T-helper 1 cell (primary cell): ENCODE data around the gene ATIC.

ENCODE experiments used
- DNase-seq, 5 donors: peaks; one replicate each; pipeline ENCODE4 v3.0.0-alpha.2; 2012 to 2020
- total RNA-seq, 4 donors: gene quantifications; one replicate each; lab custom pipeline; 2026; lab: John Stamatoyannopoulos, UW

Gene ATIC
- total RNA-seq = 13.9 to 34.2 (median 20.7) reads per million in 4 donors

- DNase-seq = peak; percentile 76 to 94 (median 83)
Observed at GRCh38 chr2:215311625-215312396, at the start of gene ATIC. TSS of gene ATIC (plus strand) at chr2:215312059. CDS start at chr2:215312143, 84 bp downstream.

DNA sequence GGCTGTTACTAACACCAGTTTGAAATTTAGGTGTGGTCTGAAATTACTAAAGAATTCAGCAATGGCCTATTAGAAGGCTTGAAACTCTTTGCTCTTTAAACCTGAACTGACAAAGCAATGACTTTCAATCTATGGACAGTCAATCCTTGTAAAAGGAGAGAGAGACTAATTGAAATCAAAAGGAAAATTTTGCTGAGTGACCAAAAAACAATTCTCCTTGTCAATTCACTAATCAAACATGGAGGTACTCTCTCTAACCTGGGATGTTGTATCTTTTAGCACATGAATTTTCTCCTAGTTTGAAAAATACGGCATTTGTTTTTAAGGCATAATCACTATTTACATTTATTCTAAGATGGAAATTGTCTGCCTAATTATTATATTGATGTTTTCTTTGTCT is 49.6 kb upstream of the ATIC start:
- no peak for DNase-seq

- no peak for DNase-seq
Observed at GRCh38 chr2:215262741-215263362, 49.0 kb upstream of the ATIC start.

- DNase-seq = no peak
Observed at GRCh38 chr2:215264374-215264773, 47.5 kb upstream of the ATIC start.

- peak; percentile 12 to 46 (median 35) for DNase-seq
Observed at GRCh38 chr2:215269397-215270117, 42.3 kb upstream of the ATIC start.

GRCh38 chr2:215270118-215270451 is 41.8 kb upstream of the ATIC start:
- DNase-seq = no peak

GRCh38 chr2:215271446-215271845 is 40.4 kb upstream of the ATIC start:
- DNase-seq = no peak

DNA sequence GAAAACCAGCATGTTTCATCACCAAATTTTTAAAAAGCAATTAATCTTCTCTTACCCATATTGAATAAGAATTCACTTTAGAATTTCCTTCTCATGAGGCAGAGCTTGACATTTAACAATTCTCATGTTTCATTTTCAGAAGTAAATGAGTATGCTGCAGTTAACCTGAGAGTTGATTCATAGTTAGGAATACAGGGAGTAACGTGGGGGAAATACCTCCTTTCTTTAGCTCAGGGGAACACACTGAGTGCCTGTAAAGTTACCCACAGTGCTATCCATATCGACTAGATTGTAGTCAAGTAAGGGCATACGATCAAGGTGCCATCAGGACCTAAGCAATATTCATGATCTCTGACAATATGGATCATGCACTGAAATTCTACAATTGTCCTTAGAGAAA is 38.9 kb upstream of the ATIC start:
- no peak for DNase-seq

DNA sequence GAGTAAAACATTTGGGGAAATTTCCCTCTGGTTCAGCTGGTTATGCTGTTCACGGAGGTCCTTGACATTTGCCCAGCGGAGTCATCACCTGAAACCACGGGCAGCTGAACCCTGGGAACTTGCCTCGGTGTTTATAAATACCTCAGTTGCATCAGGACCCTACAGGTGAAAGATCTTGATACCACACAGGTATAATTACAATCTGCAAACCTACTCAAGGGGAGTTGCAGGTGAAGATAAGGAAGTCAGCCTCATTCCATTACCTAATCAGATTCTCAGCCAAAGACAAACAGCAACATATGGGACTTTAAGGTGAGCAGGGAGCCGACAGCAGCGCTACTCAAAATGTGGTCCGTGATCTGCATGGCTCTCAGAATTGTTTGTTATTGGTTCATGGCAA is 37.0 kb upstream of the ATIC start:
- no peak for DNase-seq

DNA sequence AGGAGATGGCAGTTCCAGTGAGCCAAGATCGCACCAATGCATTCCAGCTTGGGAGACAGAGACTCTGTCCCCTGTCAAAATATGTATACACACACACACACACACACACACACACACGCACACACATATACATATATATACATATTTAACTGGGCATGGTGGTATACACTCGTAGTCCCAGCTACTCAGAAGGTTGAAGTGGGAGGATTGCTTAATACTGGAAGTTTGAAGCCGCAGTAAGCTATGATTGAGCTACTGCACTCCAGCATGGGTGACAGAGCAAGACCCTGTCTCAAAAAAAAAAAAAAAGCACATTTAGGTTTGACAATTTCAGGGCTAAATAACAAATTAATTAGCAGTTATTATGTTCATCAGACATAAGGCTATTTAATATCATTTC is 36.0 kb upstream of the ATIC start:
- DNase-seq = no peak

DNA sequence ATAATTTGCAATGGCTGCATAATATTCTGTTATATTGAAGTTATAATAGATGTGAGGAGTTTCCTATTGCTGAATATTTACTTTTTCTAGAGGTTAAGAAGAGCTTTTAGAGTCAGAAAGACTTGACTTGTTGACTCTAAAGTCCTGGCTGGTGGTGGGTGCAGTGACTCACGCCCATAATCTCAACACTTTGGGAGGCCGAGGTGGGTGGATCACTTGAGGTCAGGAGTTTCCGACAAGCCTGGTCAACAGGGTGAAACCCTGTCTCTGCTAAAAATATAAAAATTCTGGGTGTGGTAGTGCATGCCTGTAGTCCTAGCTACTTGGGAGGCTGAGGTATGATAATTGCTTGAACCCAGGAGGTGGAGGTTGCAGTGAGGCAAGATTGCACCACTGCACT is 33.9 kb upstream of the ATIC start:
- DNase-seq = no peak

GRCh38 chr2:215280326-215280725 is 31.5 kb upstream of the ATIC start:
- DNase-seq = no peak

GRCh38 chr2:215283221-215283620 is 28.6 kb upstream of the ATIC start:
- no peak for DNase-seq

- no peak for DNase-seq
Observed at GRCh38 chr2:215286309-215286708, 25.6 kb upstream of the ATIC start.

GRCh38 chr2:215288112-215288815 is 23.6 kb upstream of the ATIC start:
- DNase-seq = no peak

DNA sequence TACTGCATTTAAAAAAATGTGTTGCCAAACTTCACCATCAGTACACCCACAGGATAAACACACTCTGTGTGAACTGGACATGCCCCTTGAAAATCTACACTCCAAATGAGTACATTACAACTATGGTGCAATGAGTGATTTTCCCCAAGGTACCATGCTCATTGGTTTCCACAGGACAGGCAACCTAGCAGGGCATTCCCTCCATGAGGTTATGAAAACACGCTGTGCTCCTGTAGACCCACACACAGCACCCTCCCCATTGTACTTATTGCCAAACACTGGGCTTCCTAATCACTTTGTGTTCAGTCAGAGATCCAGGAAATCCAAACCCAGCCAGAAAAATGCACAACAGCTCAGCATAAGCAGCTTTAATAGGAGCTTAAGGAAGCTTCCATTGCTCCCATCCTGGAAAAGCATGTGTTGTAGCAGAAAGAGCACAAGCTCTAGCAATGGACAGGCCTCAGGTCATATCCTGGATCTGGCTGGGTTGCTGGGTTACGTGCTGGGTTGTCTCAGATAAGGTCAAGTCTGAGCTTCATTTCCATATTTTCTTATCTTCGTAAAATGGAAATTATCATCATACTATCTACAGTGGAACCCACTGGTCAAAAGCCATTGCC is 20.8 kb upstream of the ATIC start:
- DNase-seq = no peak

DNA sequence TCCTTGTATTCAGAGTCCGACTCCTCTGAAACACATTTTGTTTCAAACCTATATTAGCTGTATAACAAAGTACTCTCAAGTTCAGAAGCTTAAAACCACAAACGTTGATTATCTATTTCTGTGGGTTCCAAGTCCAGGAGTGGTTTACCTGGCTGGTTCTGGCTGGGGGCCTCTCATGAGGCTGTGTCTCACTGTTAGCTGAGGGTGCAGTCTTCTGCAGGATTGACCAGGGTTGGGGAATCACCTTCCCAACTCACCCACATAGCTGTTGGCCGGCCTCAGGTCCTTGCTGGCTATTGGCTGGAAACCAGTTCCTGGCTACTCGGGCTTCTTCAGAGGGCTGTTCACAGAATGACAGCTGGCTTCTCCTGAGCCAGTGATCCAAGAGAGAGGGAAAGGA is 18.0 kb upstream of the ATIC start:
- DNase-seq = no peak

DNA sequence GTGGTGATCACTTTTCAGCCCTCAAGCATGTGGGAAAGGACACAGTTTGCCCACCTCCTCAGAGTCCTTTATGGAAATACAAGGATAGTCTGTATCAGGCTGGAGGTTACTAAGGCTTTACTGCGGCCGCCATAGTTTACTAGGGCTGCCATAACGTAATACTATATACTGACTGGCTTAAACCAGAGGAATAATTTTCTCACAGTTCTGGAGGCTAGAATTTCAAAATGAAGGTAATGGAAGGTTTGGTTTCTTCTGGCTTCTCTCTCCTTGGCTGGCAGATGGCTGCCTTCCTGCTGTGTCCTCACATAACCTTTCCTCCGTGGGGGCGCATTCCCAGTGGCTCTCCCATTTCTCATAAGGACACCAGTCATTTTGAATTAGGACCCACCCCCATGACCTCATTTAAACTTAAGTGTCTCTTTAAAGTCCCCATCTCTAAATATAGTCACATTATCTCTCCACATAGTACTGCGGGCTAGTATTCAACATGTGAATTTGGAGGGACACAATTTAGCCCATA is 12.5 kb upstream of the ATIC start:
- no peak for DNase-seq

GRCh38 chr2:215301994-215302393 is 9.9 kb upstream of the ATIC start:
- DNase-seq = no peak

GRCh38 chr2:215311259-215311624 is 617 bp upstream of the ATIC start:
- DNase-seq = peak in 1 of 5 donors; percentile 30

DNA sequence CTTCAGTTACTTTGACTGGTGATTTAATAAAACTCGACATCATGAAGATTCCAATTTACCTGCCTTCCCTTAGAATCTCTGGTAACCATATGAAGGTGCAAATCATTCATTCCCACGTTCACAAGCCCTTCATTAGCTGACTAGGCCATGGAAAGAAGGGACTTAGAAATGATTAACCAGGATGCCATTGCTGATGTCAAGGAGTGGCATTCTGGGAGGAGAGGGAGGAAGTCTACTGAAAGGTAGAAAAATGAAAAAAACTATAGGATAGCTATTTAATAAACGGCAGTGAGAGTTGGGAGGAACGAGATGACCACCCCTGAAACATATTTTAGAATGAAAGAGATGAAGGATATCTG is 1.4 kb downstream of the ATIC start:
- DNase-seq = no peak

DNA sequence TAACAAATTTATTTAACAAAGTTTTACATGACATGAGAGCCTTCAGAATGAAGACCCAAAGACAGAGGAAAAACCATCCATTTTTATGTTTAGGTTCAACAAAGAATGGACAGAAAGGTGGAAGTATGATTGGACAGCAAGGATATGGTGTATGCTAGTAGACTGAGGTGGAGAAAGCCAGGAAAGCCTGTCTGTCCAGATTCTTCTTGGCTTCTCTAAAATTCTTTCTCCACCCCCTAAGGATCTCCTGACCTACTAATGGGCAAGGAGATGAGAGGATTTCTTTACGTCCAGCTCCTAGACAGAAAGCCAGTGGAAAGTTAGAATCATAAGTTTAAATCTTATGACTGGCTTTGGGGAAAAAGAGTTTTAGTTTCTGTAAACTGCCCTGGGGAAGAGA is 3.0 kb downstream of the ATIC start:
- DNase-seq = no peak

- no peak for DNase-seq
Observed at GRCh38 chr2:215315301-215315700, 3.4 kb downstream of the ATIC start.
